ENCODE results near the gene PIP5K1C. TPM values are rescaled to one million over a fixed set of nuclear protein-coding genes. Genes with fewer than 3 reads are reported as not detected.
A peak's percentile ranks its signal among the peaks of the same experiment; 100 is the strongest.

The PIP5K1C gene
- total and polyA plus RNA-seq, 9 of the 15 experiments (the other 6 are each of a cell fraction or from before 2014, with no cell fraction given) = 0.38 to 22.1 (median 4.1) TPM

- TF ChIP-seq, protein P1, sequence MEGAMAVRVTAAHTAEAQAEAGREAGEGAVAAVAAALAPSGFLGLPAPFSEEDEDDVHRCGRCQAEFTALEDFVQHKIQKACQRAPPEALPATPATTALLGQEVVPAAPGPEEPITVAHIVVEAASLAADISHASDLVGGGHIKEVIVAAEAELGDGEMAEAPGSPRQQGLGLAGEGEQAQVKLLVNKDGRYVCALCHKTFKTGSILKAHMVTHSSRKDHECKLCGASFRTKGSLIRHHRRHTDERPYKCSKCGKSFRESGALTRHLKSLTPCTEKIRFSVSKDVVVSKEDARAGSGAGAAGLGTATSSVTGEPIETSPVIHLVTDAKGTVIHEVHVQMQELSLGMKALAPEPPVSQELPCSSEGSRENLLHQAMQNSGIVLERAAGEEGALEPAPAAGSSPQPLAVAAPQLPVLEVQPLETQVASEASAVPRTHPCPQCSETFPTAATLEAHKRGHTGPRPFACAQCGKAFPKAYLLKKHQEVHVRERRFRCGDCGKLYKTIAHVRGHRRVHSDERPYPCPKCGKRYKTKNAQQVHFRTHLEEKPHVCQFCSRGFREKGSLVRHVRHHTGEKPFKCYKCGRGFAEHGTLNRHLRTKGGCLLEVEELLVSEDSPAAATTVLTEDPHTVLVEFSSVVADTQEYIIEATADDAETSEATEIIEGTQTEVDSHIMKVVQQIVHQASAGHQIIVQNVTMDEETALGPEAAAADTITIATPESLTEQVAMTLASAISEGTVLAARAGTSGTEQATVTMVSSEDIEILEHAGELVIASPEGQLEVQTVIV (CRISPR knock-in tag; IDR thresholded peaks at IDR 0.05; ENCODE audit: borderline replicate concordance) = no peak
- peak; percentile 73 to 93 for TF ChIP-seq MAZ (CRISPR knock-in tag; conservative IDR thresholded peaks at IDR 0.05 in 1 of 2, IDR thresholded peaks at IDR 0.05 in 1 of 2)
- no peak for TF ChIP-seq ARID1B (IDR thresholded peaks at IDR 0.05)
- TF ChIP-seq ELF2 (CRISPR knock-in tag; IDR thresholded peaks at IDR 0.05) = no peak
- TF ChIP-seq CHD4 (IDR thresholded peaks at IDR 0.05; ENCODE audit: insufficient read depth, insufficient replicate concordance, low read depth, low read length, poor library complexity, severe bottlenecking) = no peak
- no peak for TF ChIP-seq CREBBP (IDR thresholded peaks at IDR 0.05; ENCODE audit: low read depth, low read length)
- TF ChIP-seq, protein P2, sequence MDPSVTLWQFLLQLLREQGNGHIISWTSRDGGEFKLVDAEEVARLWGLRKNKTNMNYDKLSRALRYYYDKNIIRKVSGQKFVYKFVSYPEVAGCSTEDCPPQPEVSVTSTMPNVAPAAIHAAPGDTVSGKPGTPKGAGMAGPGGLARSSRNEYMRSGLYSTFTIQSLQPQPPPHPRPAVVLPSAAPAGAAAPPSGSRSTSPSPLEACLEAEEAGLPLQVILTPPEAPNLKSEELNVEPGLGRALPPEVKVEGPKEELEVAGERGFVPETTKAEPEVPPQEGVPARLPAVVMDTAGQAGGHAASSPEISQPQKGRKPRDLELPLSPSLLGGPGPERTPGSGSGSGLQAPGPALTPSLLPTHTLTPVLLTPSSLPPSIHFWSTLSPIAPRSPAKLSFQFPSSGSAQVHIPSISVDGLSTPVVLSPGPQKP (CRISPR knock-in tag; IDR thresholded peaks at IDR 0.05) = no peak
- TF ChIP-seq NR2F6 (CRISPR knock-in tag; IDR thresholded peaks at IDR 0.05) = no peak
- TF ChIP-seq MAX (CRISPR knock-in tag; IDR thresholded peaks at IDR 0.05) = peak; percentile 37; the same call in 1 of the 2 replicates
- TF ChIP-seq SMARCB1 (IDR thresholded peaks at IDR 0.05; ENCODE audit: insufficient read length, low read depth) = no peak
- TF ChIP-seq ZNF311 (CRISPR knock-in tag; IDR thresholded peaks at IDR 0.05) = no peak
- TF ChIP-seq SMAD4 (CRISPR knock-in tag; conservative IDR thresholded peaks at IDR 0.05) = peak; percentile 34; the same call in 1 of the 2 replicates
- TF ChIP-seq, protein P3, sequence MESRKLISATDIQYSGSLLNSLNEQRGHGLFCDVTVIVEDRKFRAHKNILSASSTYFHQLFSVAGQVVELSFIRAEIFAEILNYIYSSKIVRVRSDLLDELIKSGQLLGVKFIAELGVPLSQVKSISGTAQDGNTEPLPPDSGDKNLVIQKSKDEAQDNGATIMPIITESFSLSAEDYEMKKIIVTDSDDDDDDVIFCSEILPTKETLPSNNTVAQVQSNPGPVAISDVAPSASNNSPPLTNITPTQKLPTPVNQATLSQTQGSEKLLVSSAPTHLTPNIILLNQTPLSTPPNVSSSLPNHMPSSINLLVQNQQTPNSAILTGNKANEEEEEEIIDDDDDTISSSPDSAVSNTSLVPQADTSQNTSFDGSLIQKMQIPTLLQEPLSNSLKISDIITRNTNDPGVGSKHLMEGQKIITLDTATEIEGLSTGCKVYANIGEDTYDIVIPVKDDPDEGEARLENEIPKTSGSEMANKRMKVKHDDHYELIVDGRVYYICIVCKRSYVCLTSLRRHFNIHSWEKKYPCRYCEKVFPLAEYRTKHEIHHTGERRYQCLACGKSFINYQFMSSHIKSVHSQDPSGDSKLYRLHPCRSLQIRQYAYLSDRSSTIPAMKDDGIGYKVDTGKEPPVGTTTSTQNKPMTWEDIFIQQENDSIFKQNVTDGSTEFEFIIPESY (CRISPR knock-in tag; IDR thresholded peaks at IDR 0.05) = peak; percentile 93
- no peak for TF ChIP-seq FOXJ3 (CRISPR knock-in tag; IDR thresholded peaks at IDR 0.05)
- TF ChIP-seq FUS (optimal IDR thresholded peaks at IDR 0.05; ENCODE audit: low read depth, low read length) = no peak
- peak; percentile 44; the same call in 1 of the 2 replicates for TF ChIP-seq ADNP (tag; IDR thresholded peaks at IDR 0.05)
- TF ChIP-seq RBM34 (IDR thresholded peaks at IDR 0.05; ENCODE audit: borderline replicate concordance, insufficient read depth, low read length) = no peak
- no peak for TF ChIP-seq PKNOX1 (IDR thresholded peaks at IDR 0.05)
- TF ChIP-seq SMARCC2 (IDR thresholded peaks at IDR 0.05; ENCODE audit: low read depth) = no peak
These were observed 82.0 kb downstream of the PIP5K1C start (continued) for GRCh38 chr19:3618144-3618810.
